HG03060 (cell line): ENCODE measurements around the gene TRO.

Source experiments
- ATAC-seq: cut with Tn5 transposase; IDR thresholded peaks from one replicate; pipeline ENCODE4 v1.9.1; 2021; ENCODE audit warnings: low read depth, moderate number of reproducible peaks; ENCODE audit not compliant: unreplicated experiment

The TRO gene

GRCh38 chrX:54961750-54962149, 41.1 kb downstream of the TRO start:
- ATAC-seq = no peak

- ATAC-seq = no peak
These were observed 44.3 kb downstream of the TRO start for GRCh38 chrX:54964766-54965497.

GRCh38 chrX:54977387-54977786, 56.8 kb downstream of the TRO start:
- ATAC-seq = no peak

GRCh38 chrX:54978448-54978847, 57.8 kb downstream of the TRO start:
- ATAC-seq = no peak

- ATAC-seq = no peak
These were observed 58.8 kb downstream of the TRO start for GRCh38 chrX:54979432-54979831.

- no peak for ATAC-seq
These were observed 59.7 kb downstream of the TRO start for GRCh38 chrX:54980334-54980733.
